H9 (cell line): Measurements from ENCODE around the gene FXR1. TPM values are rescaled to one million over a fixed set of nuclear protein-coding genes. Genes with fewer than 3 reads are reported as not detected.

Source experiments
- DNase-seq: peaks from one replicate; pipeline ENCODE4 v3.0.0-alpha.2; 2017
- H2AFZ ChIP-seq: one replicate; pipeline ENCODE4 v1.6.1; 2013; ENCODE audit warnings: mild to moderate bottlenecking, low read length, control low read depth, moderate library complexity
- H2AK5ac ChIP-seq: 2 replicates; pipeline ENCODE4 v1.6.1; 2013; ENCODE audit warnings: low read length, control low read depth, mixed read lengths; ENCODE audit not compliant: insufficient read length
- H2BK120ac ChIP-seq: one replicate; pipeline ENCODE4 v1.6.1; 2013; ENCODE audit warnings: low read depth, mild to moderate bottlenecking, low read length, control low read depth, inconsistent platforms; ENCODE audit not compliant: poor library complexity, severe bottlenecking
- H2BK12ac ChIP-seq: 2 replicates; pipeline ENCODE4 v1.6.1; 2013; ENCODE audit warnings: low read length, control low read depth, mixed read lengths, low read depth; ENCODE audit not compliant: insufficient read length
- H2BK15ac ChIP-seq: 2 replicates; pipeline ENCODE4 v1.6.1; 2013; ENCODE audit warnings: low read depth, low read length, control low read depth
- H2BK20ac ChIP-seq: one replicate; pipeline ENCODE4 v1.6.1; 2013; ENCODE audit warnings: low read depth, mild to moderate bottlenecking, low read length, control low read depth, inconsistent platforms; ENCODE audit not compliant: poor library complexity, severe bottlenecking
- H2BK5ac ChIP-seq: 2 replicates; pipeline ENCODE4 v1.6.1; 2013; ENCODE audit warnings: low read length, control low read depth, mixed read lengths; ENCODE audit not compliant: insufficient read length
- H3K14ac ChIP-seq: 2 replicates; pipeline ENCODE4 v1.6.1; 2013; ENCODE audit warnings: low read length, control low read depth; ENCODE audit not compliant: insufficient read depth
- H3K18ac ChIP-seq: 2 replicates; pipeline ENCODE4 v1.6.1; 2013; ENCODE audit warnings: low read depth, mild to moderate bottlenecking, mixed read lengths, low read length, control low read depth; ENCODE audit not compliant: insufficient read length
- H3K23ac ChIP-seq: 2 replicates; pipeline ENCODE4 v1.6.1; 2013; ENCODE audit warnings: low read length, control low read depth, mixed read lengths, low read depth; ENCODE audit not compliant: insufficient read length
- H3K23me2 ChIP-seq: 2 replicates; pipeline ENCODE4 v1.6.1; 2013; ENCODE audit warnings: low read depth, mild to moderate bottlenecking, mixed read lengths, low read length, control low read depth; ENCODE audit not compliant: insufficient read length, poor library complexity, severe bottlenecking
- H3K27ac ChIP-seq: 2 replicates; pipeline ENCODE4 v1.5.1; 2013; ENCODE audit warnings: low read length, control low read depth, mixed read lengths, low read depth; ENCODE audit not compliant: insufficient read length
- H3K27me3 ChIP-seq: 2 replicates; pipeline ENCODE4 v1.6.1; 2013; ENCODE audit warnings: low read length, control low read depth, inconsistent platforms; ENCODE audit not compliant: insufficient read depth
- H3K4ac ChIP-seq: 2 replicates; pipeline ENCODE4 v1.6.1; 2013; ENCODE audit warnings: low read depth, mild to moderate bottlenecking, control low read depth, inconsistent platforms, low read length, moderate library complexity
- H3K4me1 ChIP-seq: 2 replicates; pipeline ENCODE4 v1.6.1; 2013; ENCODE audit warnings: low read length, control low read depth, inconsistent platforms; ENCODE audit not compliant: insufficient read depth
- H3K4me2 ChIP-seq: 2 replicates; pipeline ENCODE4 v1.6.1; 2013; ENCODE audit warnings: low read length, control low read depth, mixed read lengths; ENCODE audit not compliant: insufficient read length, insufficient read depth
- H3K56ac ChIP-seq: 2 replicates; pipeline ENCODE4 v1.6.1; 2013; ENCODE audit warnings: low read depth, mild to moderate bottlenecking, mixed read lengths, low read length, control low read depth; ENCODE audit not compliant: insufficient read length
- H3K79me1 ChIP-seq: 2 replicates; pipeline ENCODE4 v1.6.1; 2013; ENCODE audit warnings: low read depth, mild to moderate bottlenecking, moderate library complexity, low read length, control low read depth, inconsistent platforms; ENCODE audit not compliant: insufficient read depth, poor library complexity, severe bottlenecking
- H3K79me2 ChIP-seq: 2 replicates; pipeline ENCODE4 v1.6.1; 2013; ENCODE audit warnings: low read length, control low read depth, inconsistent platforms; ENCODE audit not compliant: insufficient read depth
- H3K9ac ChIP-seq: 2 replicates; pipeline ENCODE4 v1.6.1; 2013; ENCODE audit warnings: low read length, control low read depth, mixed read lengths; ENCODE audit not compliant: insufficient read length; ENCODE audit errors: extremely low read depth
- H3K9me3 ChIP-seq: one replicate; pipeline ENCODE4 v1.6.1; 2013; ENCODE audit warnings: low read depth, low read length, inconsistent platforms; ENCODE audit not compliant: control insufficient read depth
- H3T11ph ChIP-seq: one replicate; pipeline ENCODE4 v1.6.1; 2013; ENCODE audit warnings: mild to moderate bottlenecking, low read length, control low read depth, inconsistent platforms
- H4K20me1 ChIP-seq: one replicate; pipeline ENCODE4 v1.6.1; 2013; ENCODE audit not compliant: control insufficient read depth, insufficient read length, insufficient read depth
- H4K5ac ChIP-seq: 2 replicates; pipeline ENCODE4 v1.6.1; 2013; ENCODE audit warnings: low read depth, mild to moderate bottlenecking, mixed read lengths, low read length, control low read depth; ENCODE audit not compliant: insufficient read length
- H4K8ac ChIP-seq: replicated peaks from 2 replicates; pipeline ENCODE4 v1.6.1; 2013; ENCODE audit warnings: low read length, control low read depth, mixed read lengths, low read depth; ENCODE audit not compliant: insufficient read length
- H4K91ac ChIP-seq: 2 replicates; pipeline ENCODE4 v1.6.1; 2013; ENCODE audit warnings: low read depth, mild to moderate bottlenecking, moderate library complexity, mixed read lengths, low read length, control low read depth; ENCODE audit not compliant: insufficient read length
- H3K27ac Mint-ChIP-seq, 3 experiments: 2 replicates in 2 of 3; 3 replicates in 1 of 3; pipeline ENCODE4 v1.8.0; 2020 to 2021; ENCODE audit warnings: mixed read lengths in 3 of 3, mild to moderate bottlenecking in 1 of 3, moderate library complexity in 1 of 3
- H3K27me3 Mint-ChIP-seq: 2 replicates; pipeline ENCODE4 v1.8.0; 2021; ENCODE audit warnings: low read depth, mild to moderate bottlenecking, moderate library complexity, mixed read lengths
- H3K36me3 Mint-ChIP-seq, 3 experiments: 2 replicates in 2 of 3; 3 replicates in 1 of 3; pipeline ENCODE4 v1.8.0; 2020 to 2021; ENCODE audit warnings: low read depth in 3 of 3, mixed read lengths in 3 of 3; ENCODE audit not compliant: insufficient read depth in 1 of 3
- H3K4me1 Mint-ChIP-seq, 2 experiments: 2 replicates each; pipeline ENCODE4 v1.8.0; 2020; ENCODE audit warnings: mixed read lengths in 2 of 2
- H3K4me3 Mint-ChIP-seq, 2 experiments: 2 replicates in 1 of 2; 3 replicates in 1 of 2; pipeline ENCODE4 v1.8.0; 2020 to 2021; ENCODE audit warnings: mild to moderate bottlenecking in 2 of 2, mixed read lengths in 2 of 2, moderate library complexity in 1 of 2
- H3K9me3 Mint-ChIP-seq, 2 experiments: 2 replicates in 1 of 2; 3 replicates in 1 of 2; pipeline ENCODE4 v1.8.0; 2020; ENCODE audit warnings: mild to moderate bottlenecking in 2 of 2, mixed read lengths in 2 of 2, moderate library complexity in 1 of 2
- WGBS: extraction: QIAGEN DNeasy Blood & Tissue Kit; methylation state at CpG from one replicate; pipeline ENCODE4 v1.1.7; 2013; ENCODE audit warnings: missing lambda C conversion rate, low lambda C conversion rate, mixed read lengths; ENCODE audit not compliant: insufficient read length; ENCODE audit errors: extremely low coverage; 5-methylcytosine and 5-hydroxymethylcytosine counted together
- total RNA-seq: library from RNA; stranded (reverse); gene quantifications from 2 replicates; pipeline ENCODE4 v1.2.1, GENCODE V29; 2021
- TF ChIP-seq, protein P1 (sequence below): fragments of 200-600 bp; sonication (generic); conservative IDR thresholded peaks from 3 replicates; pipeline ENCODE4 v1.8.0; 2021; ENCODE audit warnings: antibody characterized with exemption, mild to moderate bottlenecking

The FXR1 gene
- total RNA-seq, 1 experiment from 2014 or later, result 240 TPM

DNA sequence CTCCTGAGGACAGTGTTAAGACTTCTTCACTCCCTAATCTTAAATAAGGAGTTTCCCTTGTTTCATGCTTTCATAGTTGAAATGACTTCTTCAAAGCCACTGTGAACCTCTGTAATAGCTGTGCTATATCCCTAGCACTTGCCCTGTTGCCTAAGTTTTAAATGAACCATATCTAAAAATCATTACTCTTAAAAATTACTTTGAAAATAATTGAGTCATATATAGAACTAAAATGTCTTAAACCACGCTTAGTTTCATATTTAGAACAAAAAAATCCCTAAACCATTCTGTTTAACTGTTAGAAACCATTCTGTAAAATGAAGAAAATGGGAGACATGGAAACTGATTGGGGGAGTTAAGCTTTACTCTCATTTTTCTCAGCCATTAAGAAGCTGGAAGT is 47.2 kb downstream of the FXR1 start:
- peaks cover 43 to 86% (median 80%) of the 10 kb centered on the region in 3 experiments for H3K36me3 Mint-ChIP-seq
- no peak overlapping the region for H2BK20ac ChIP-seq

More for the DNA sequence above, 47.2 kb downstream of the FXR1 start:
- Histone ChIP-seq H4K91ac (no peak overlapping the region), H3K4ac (no peak overlapping the region), H4K20me1 (no peaks in the 10 kb centered on the region), H3K79me2 (no peaks in the 10 kb centered on the region; the same call in 1 of the 2 replicates), H3K23me2 (no peaks in the 10 kb centered on the region), H3K27me3 (no peaks in the 10 kb centered on the region), H2BK120ac (no peak overlapping the region), H3T11ph (no peak overlapping the region), H3K4me1 (no peaks in the 10 kb centered on the region), H3K9me3 (no peaks in the 10 kb centered on the region), H2BK15ac (no peak overlapping the region), H3K56ac (no peak overlapping the region), H4K8ac (no peak overlapping the region), H2BK5ac (no peak overlapping the region), H3K4me2 (no peak overlapping the region), H2AK5ac (no peak overlapping the region), H4K5ac (no peak overlapping the region), H3K9ac (no peak overlapping the region), H2AFZ (no peak overlapping the region), H3K27ac (no peak overlapping the region), H3K79me1 (no peaks in the 10 kb centered on the region), H3K18ac (no peak overlapping the region), H3K23ac (no peak overlapping the region), H2BK12ac (no peak overlapping the region), H3K14ac (no peak overlapping the region)
- Mint-ChIP-seq H3K4me1 (no peaks in the 10 kb centered on the region), H3K27me3 (no peaks in the 10 kb centered on the region), H3K9me3 (no peaks in the 10 kb centered on the region), H3K4me3 (no peak overlapping the region), H3K27ac (peak overlapping the region in 1 of 3 experiments; percentile 61; a peak in 1 of 7 replicates)
- no peak for DNase-seq
- whole genome bisulfite sequencing, result no CpG with 5 or more reads among the region's 1 CpG
- TF ChIP-seq, protein P1, sequence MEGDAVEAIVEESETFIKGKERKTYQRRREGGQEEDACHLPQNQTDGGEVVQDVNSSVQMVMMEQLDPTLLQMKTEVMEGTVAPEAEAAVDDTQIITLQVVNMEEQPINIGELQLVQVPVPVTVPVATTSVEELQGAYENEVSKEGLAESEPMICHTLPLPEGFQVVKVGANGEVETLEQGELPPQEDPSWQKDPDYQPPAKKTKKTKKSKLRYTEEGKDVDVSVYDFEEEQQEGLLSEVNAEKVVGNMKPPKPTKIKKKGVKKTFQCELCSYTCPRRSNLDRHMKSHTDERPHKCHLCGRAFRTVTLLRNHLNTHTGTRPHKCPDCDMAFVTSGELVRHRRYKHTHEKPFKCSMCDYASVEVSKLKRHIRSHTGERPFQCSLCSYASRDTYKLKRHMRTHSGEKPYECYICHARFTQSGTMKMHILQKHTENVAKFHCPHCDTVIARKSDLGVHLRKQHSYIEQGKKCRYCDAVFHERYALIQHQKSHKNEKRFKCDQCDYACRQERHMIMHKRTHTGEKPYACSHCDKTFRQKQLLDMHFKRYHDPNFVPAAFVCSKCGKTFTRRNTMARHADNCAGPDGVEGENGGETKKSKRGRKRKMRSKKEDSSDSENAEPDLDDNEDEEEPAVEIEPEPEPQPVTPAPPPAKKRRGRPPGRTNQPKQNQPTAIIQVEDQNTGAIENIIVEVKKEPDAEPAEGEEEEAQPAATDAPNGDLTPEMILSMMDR, result no peak
